IMR-90 (cell line): ENCODE measurements around the gene IL36B. TPM values are rescaled to one million over a fixed set of nuclear protein-coding genes. Genes with fewer than 3 reads are reported as not detected.

Experiments used
- ATAC-seq: fragments of 200-7000 bp; cut with Tn5 transposase; 2 replicates; pipeline ENCODE4 v1.9.1; 2020; ENCODE audit warnings: low read depth, mild to moderate bottlenecking, moderate library complexity
- BruUV-seq: library from RNA; stranded (reverse); fragments of 400-500 nt; replicated peaks from 2 replicates; lab custom pipeline; 2021; lab: Mats Ljungman, UMichigan
- CTCF ChIA-PET: fragments of 300-600 bp; formaldehyde crosslinking; extraction: SDS; loops from one replicate; lab custom pipeline; 2021; ENCODE audit warnings: antibody characterized with exemption; lab: Yijun Ruan, JAX
- POLR2A ChIA-PET: fragments of 300-600 bp; sonication (Branson Sonifier 250); formaldehyde crosslinking; loops from one replicate; lab custom pipeline; 2022; ENCODE audit warnings: antibody characterized with exemption; ENCODE audit not compliant: unreplicated experiment; lab: Charles Lee
- DNase-seq: peaks from one replicate; pipeline ENCODE4 v3.0.0; 2013
- H2AFZ ChIP-seq: replicated peaks from 2 replicates; pipeline ENCODE3; 2013; ENCODE audit warnings: low read length, mild to moderate bottlenecking; ENCODE audit not compliant: poor library complexity
- H2AK5ac ChIP-seq: 2 replicates; pipeline ENCODE4 v1.6.1; 2013; ENCODE audit warnings: low read depth, low read length, inconsistent platforms
- H2AK9ac ChIP-seq: replicated peaks from 2 replicates; pipeline ENCODE3; 2013; ENCODE audit warnings: mild to moderate bottlenecking, low read depth, low read length, moderate library complexity; ENCODE audit not compliant: poor library complexity
- H2BK120ac ChIP-seq: 2 replicates; pipeline ENCODE4 v1.6.1; 2013; ENCODE audit warnings: low read depth, low read length, inconsistent platforms
- H2BK15ac ChIP-seq: 3 replicates; pipeline ENCODE4 v1.6.1; 2013; ENCODE audit warnings: low read depth, low read length, inconsistent platforms
- H2BK20ac ChIP-seq: 2 replicates; pipeline ENCODE4 v1.6.1; 2013; ENCODE audit warnings: low read depth, mild to moderate bottlenecking, inconsistent platforms, low read length, moderate library complexity
- H2BK5ac ChIP-seq: 2 replicates; pipeline ENCODE4 v1.6.1; 2013; ENCODE audit warnings: mild to moderate bottlenecking, low read depth, low read length, inconsistent platforms; ENCODE audit not compliant: poor library complexity, severe bottlenecking
- H3K14ac ChIP-seq: replicated peaks from 2 replicates; pipeline ENCODE4 v1.6.1; 2013; ENCODE audit warnings: low read depth, low read length, inconsistent platforms
- H3K18ac ChIP-seq: 2 replicates; pipeline ENCODE4 v1.6.1; 2013; ENCODE audit warnings: low read depth, low read length, control low read depth
- H3K23ac ChIP-seq: 2 replicates; pipeline ENCODE4 v1.6.1; 2013; ENCODE audit warnings: low read depth, low read length, inconsistent platforms
- H3K27ac ChIP-seq: 2 replicates; pipeline ENCODE4 v1.5.1; 2013; ENCODE audit warnings: mild to moderate bottlenecking, control low read depth, low read length; ENCODE audit not compliant: insufficient read depth
- H3K27me3 ChIP-seq: 2 replicates; pipeline ENCODE4 v1.6.1; 2013; ENCODE audit warnings: low read length; ENCODE audit not compliant: control insufficient read depth, insufficient read depth
- H3K36me3 ChIP-seq: 2 replicates; pipeline ENCODE4 v1.6.1; 2013; ENCODE audit warnings: low read length, mixed read lengths; ENCODE audit not compliant: control insufficient read depth, insufficient read depth
- H3K4ac ChIP-seq: 2 replicates; pipeline ENCODE4 v1.6.1; 2013; ENCODE audit warnings: low read depth, low read length, inconsistent platforms
- H3K4me1 ChIP-seq: 2 replicates; pipeline ENCODE4 v1.6.1; 2013; ENCODE audit warnings: low read length, mixed read lengths; ENCODE audit not compliant: control insufficient read depth, insufficient read depth
- H3K4me2 ChIP-seq: 2 replicates; pipeline ENCODE4 v1.6.1; 2013; ENCODE audit warnings: low read depth, mild to moderate bottlenecking, control low read depth, low read length, moderate library complexity
- H3K4me3 ChIP-seq: 2 replicates; pipeline ENCODE4 v1.5.1; 2013; ENCODE audit warnings: low read depth, mild to moderate bottlenecking, control low read depth, low read length, moderate library complexity; ENCODE audit not compliant: insufficient read depth
- H3K56ac ChIP-seq: 2 replicates; pipeline ENCODE4 v1.6.1; 2013; ENCODE audit warnings: low read length, inconsistent platforms; ENCODE audit not compliant: insufficient read depth; ENCODE audit errors: extremely low read depth
- H3K79me1 ChIP-seq, 2 experiments: 2 replicates each; pipeline ENCODE4 v1.6.1; 2013; ENCODE audit warnings: low read length in 2 of 2, inconsistent platforms in 1 of 2, low read depth in 1 of 2
- H3K9ac ChIP-seq: 2 replicates; pipeline ENCODE4 v1.6.1; 2013; ENCODE audit warnings: low read depth, low read length, control low read depth
- H3K9me1 ChIP-seq: 2 replicates; pipeline ENCODE4 v1.6.1; 2013; ENCODE audit warnings: low read length, inconsistent platforms; ENCODE audit not compliant: insufficient read depth
- H3K9me3 ChIP-seq: 2 replicates; pipeline ENCODE4 v1.6.1; 2013; ENCODE audit warnings: low read length; ENCODE audit not compliant: control insufficient read depth, insufficient read depth
- H4K20me1 ChIP-seq: 2 replicates; pipeline ENCODE4 v1.6.1; 2013; ENCODE audit warnings: low read length, inconsistent platforms; ENCODE audit not compliant: insufficient read depth
- H4K5ac ChIP-seq: 2 replicates; pipeline ENCODE4 v1.6.1; 2013; ENCODE audit warnings: mild to moderate bottlenecking, low read depth, low read length, control low read depth
- H4K8ac ChIP-seq, 2 experiments: 2 replicates each; pipeline ENCODE4 v1.6.1; 2013; ENCODE audit warnings: low read depth in 2 of 2, low read length in 2 of 2, control low read depth in 1 of 2, inconsistent platforms in 1 of 2
- H4K91ac ChIP-seq: 2 replicates; pipeline ENCODE4 v1.6.1; 2013; ENCODE audit warnings: low read depth, low read length, inconsistent platforms; ENCODE audit not compliant: insufficient read depth
- BHLHE40 ChIP-seq: fragments of 150-350 bp; IDR thresholded peaks from 2 replicates; pipeline ENCODE4 v1.6.1; 2016; ENCODE audit warnings: mild to moderate bottlenecking, low read depth, low read length
- CEBPB ChIP-seq: IDR thresholded peaks from 2 replicates; pipeline ENCODE4 v1.6.1; 2012; ENCODE audit warnings: low read depth, low read length, improper control_type of control experiment
- CHD1 ChIP-seq: IDR thresholded peaks from 2 replicates; pipeline ENCODE4 v1.6.1; 2012; ENCODE audit warnings: low read depth, low read length, improper control_type of control experiment
- CTCF ChIP-seq: conservative IDR thresholded peaks from 2 replicates; pipeline ENCODE4 v1.5.1; 2012; ENCODE audit warnings: mild to moderate bottlenecking, low read depth, low read length, improper control_type of control experiment
- ELK1 ChIP-seq: fragments of 150-350 bp; IDR thresholded peaks from 2 replicates; pipeline ENCODE4 v1.6.1; 2016; ENCODE audit warnings: low read depth, mild to moderate bottlenecking, low read length, moderate library complexity, borderline replicate concordance
- FOS ChIP-seq: fragments of 150-350 bp; IDR thresholded peaks from 2 replicates; pipeline ENCODE4 v1.6.1; 2016; ENCODE audit warnings: low read depth, low read length
- MAFK ChIP-seq: IDR thresholded peaks from 2 replicates; pipeline ENCODE4 v1.6.1; 2012; ENCODE audit warnings: low read depth, low read length, improper control_type of control experiment
- MAZ ChIP-seq: IDR thresholded peaks from 2 replicates; pipeline ENCODE4 v1.6.1; 2012; ENCODE audit warnings: low read depth, mild to moderate bottlenecking, low read length, improper control_type of control experiment, moderate library complexity, borderline replicate concordance
- MXI1 ChIP-seq: IDR thresholded peaks from 2 replicates; pipeline ENCODE4 v1.6.1; 2012; ENCODE audit warnings: low read depth, mild to moderate bottlenecking, low read length, moderate library complexity, borderline replicate concordance
- NFE2L2 ChIP-seq: fragments of 150-350 bp; IDR thresholded peaks from 2 replicates; pipeline ENCODE4 v1.6.1; 2016; ENCODE audit warnings: low read depth, mild to moderate bottlenecking, low read length
- POLR2A ChIP-seq: IDR thresholded peaks from 2 replicates; pipeline ENCODE4 v1.6.1; 2012; ENCODE audit warnings: mild to moderate bottlenecking, low read depth, low read length
- RAD21 ChIP-seq: IDR thresholded peaks from 2 replicates; pipeline ENCODE4 v1.6.1; 2012; ENCODE audit warnings: low read length, improper control_type of control experiment
- RCOR1 ChIP-seq: IDR thresholded peaks from 2 replicates; pipeline ENCODE4 v1.6.1; 2012; ENCODE audit warnings: mild to moderate bottlenecking, low read length, improper control_type of control experiment; ENCODE audit not compliant: insufficient replicate concordance
- RFX5 ChIP-seq: IDR thresholded peaks from 2 replicates; pipeline ENCODE4 v1.8.0; 2012; ENCODE audit warnings: low read depth, mild to moderate bottlenecking, low read length, moderate library complexity
- SMC3 ChIP-seq: fragments of 150-350 bp; IDR thresholded peaks from 2 replicates; pipeline ENCODE4 v1.6.1; 2016; ENCODE audit warnings: low read depth, mild to moderate bottlenecking, antibody characterized with exemption, low read length, moderate library complexity
- USF2 ChIP-seq: fragments of 150-350 bp; IDR thresholded peaks from 2 replicates; pipeline ENCODE4 v1.6.1; 2017; ENCODE audit warnings: mild to moderate bottlenecking, antibody characterized with exemption, low read length, low read depth
- WGBS, 2 experiments: methylation state at CpG; one replicate each; pipeline versions ENCODE4 v1.1.5 to v1.1.7; 2013; ENCODE audit warnings: missing lambda C conversion rate in 2 of 2; ENCODE audit not compliant: insufficient read length in 1 of 2; ENCODE audit errors: extremely low coverage in 2 of 2; 5-methylcytosine and 5-hydroxymethylcytosine counted together
- dilution Hi-C: fragments of 300-500 bp; cut with HindIII; formaldehyde crosslinking; loops from one replicate; pipeline ENCODE4 v1.14.3; 2018; ENCODE audit warnings: low sequenced_read_pairs; ENCODE audit not compliant: unreplicated experiment
- in situ Hi-C: fragments of 300-500 bp; cut with MboI; formaldehyde crosslinking; loops from 3 replicates; pipeline ENCODE4 v1.14.3; 2019; ENCODE audit warnings: low sequenced_read_pairs, inconsistent platforms, mixed read lengths
- intact Hi-C: fragments of 100-400 bp; cut with micrococcal nuclease; formaldehyde crosslinking; loops from 2 replicates; pipeline ENCODE4 v1.10.0; 2022
- polyA plus RNA-seq, 3 experiments: library from polyadenylated mRNA; depleted of rRNA; stranded (reverse); fragments of >200 nt; gene quantifications; 2 replicates each; pipeline ENCODE4 v1.2.3, GENCODE V29; 2012; ENCODE audit warnings: low replicate concordance in 1 of 3
- total RNA-seq: library from RNA; depleted of rRNA; stranded (reverse); fragments of >200 nt; gene quantifications from 2 replicates; pipeline ENCODE4 v1.2.3, GENCODE V29; 2012

IL36B gene
- total and polyA plus RNA-seq, 2 of the 4 experiments (the other 2 are of a cell fraction), result not detected

- H4K91ac ChIP-seq, result no peak overlapping the region
- H2BK5ac ChIP-seq, result no peak overlapping the region
- no peak overlapping the region for H2AFZ ChIP-seq
- H3K9me1 ChIP-seq, result no peaks in the 10 kb centered on the region
- no peak overlapping the region for H2BK20ac ChIP-seq
- H3K4ac ChIP-seq, result no peak overlapping the region
- H4K5ac ChIP-seq, result no peak overlapping the region
- no TSS peak for BruUV-seq
- H3K4me2 ChIP-seq, result no peak overlapping the region
- DNase-seq, result no peak
- H3K27me3 ChIP-seq, result peaks cover 20% of the 10 kb centered on the region
- no peaks in the 10 kb centered on the region for H3K9me3 ChIP-seq
- no peak for ATAC-seq
- ChIA-PET CTCF (interaction anchor here (1.1 kb wide), 1 partner anchor 38 kb away, joined by 3 read pairs; no protein-coding TSS in a partner anchor), POLR2A (no interaction called here)
- dilution Hi-C loops, result no loop called here
- TF ChIP-seq ELK1 (no peak), MXI1 (no peak), POLR2A (no peak), CHD1 (no peak), USF2 (no peak), RCOR1 (no peak), CTCF (no peak), RFX5 (no peak), MAFK (no peak), RAD21 (no peak), BHLHE40 (no peak), CEBPB (no peak), NFE2L2 (no peak), MAZ (no peak), FOS (no peak), SMC3 (no peak)
- no CpG with 5 or more reads among the region's 1 CpG for WGBS, 2 experiments
- H4K20me1 ChIP-seq, result no peaks in the 10 kb centered on the region
- H3K79me1 ChIP-seq, result no peaks in the 10 kb centered on the region
- H2AK5ac ChIP-seq, result no peak overlapping the region
- no peak overlapping the region for H2AK9ac ChIP-seq
- no peak overlapping the region for H4K8ac ChIP-seq
- H3K36me3 ChIP-seq, result no peaks in the 10 kb centered on the region
- intact Hi-C loops, result no loop called here
- in situ Hi-C loops, result no loop called here
- no peak overlapping the region for H2BK15ac ChIP-seq
- H3K14ac ChIP-seq, result no peak overlapping the region
- H3K4me1 ChIP-seq, result no peaks in the 10 kb centered on the region
- no peak overlapping the region for H2BK120ac ChIP-seq
- H3K23ac ChIP-seq, result no peak overlapping the region
- no peak overlapping the region for H3K4me3 ChIP-seq
- no peak overlapping the region for H3K56ac ChIP-seq
- H3K18ac ChIP-seq, result no peak overlapping the region
- no peak overlapping the region for H3K27ac ChIP-seq
- no peak overlapping the region for H3K9ac ChIP-seq
Measured at GRCh38 chr2:112979731-112980130, 72.9 kb downstream of the IL36B start.
